ENCODE measurements around the gene UBXN7. TPM values are rescaled to one million over a fixed set of nuclear protein-coding genes. Genes with fewer than 3 reads are reported as not detected.

The UBXN7 gene
- total RNA-seq, 1 donor, result 21.0 TPM

- Histone ChIP-seq H3K27ac (ENCODE audit: low read depth, low read length) (no peak overlapping the region), H3K4me2 (ENCODE audit: insufficient read depth, low read length) (no peak overlapping the region), H3K27me3 (ENCODE audit: insufficient read depth, low read length) (no peaks in the 10 kb centered on the region), H3K4me3 (ENCODE audit: insufficient read depth, low read length) (no peak overlapping the region), H3K79me2 (ENCODE audit: insufficient read depth, low read length) (no peaks in the 10 kb centered on the region), H3K9me3 (ENCODE audit: low read depth, low read length) (no peaks in the 10 kb centered on the region), H4K20me1 (ENCODE audit: insufficient read depth, low read length) (no peaks in the 10 kb centered on the region), H3K36me3 (ENCODE audit: insufficient read depth, low read length) (peaks cover 10% of the 10 kb centered on the region), H3K4me1 (ENCODE audit: insufficient read depth, low read length) (no peaks in the 10 kb centered on the region), H2AFZ (ENCODE audit: low read length) (no peak overlapping the region)
- TF ChIP-seq CTCF (IDR thresholded peaks at IDR 0.05; ENCODE audit: extremely low read depth, low read depth, low read length), result no peak
- no peak for DNase-seq (ENCODE audit: insufficient read length, low spot score, missing footprints)
Measured at GRCh38 chr3:196298521-196298920, 133.7 kb downstream of the UBXN7 start.

Small RNA genes lying within 50 kb of the gene (small RNA-seq; reads per million reads assigned to genes)
- gene AC069257.2, result not detected
- not detected for gene AC083822.1
- not detected for gene AC117490.1
- gene RN7SL434P, result not detected
- not detected for gene RN7SL738P
- not detected for gene RNU6-1279P
- not detected for gene RNU6-910P

Other genes with a start within 250 kb of the UBXN7 start
- not detected in 2 replicates for gene ZDHHC19, start 221.0 kb downstream of the UBXN7 start, total RNA-seq
- gene SLC51A, start 215.9 kb downstream of the UBXN7 start, total RNA-seq, result not detected in 2 replicates
- 84.6 and 86.1 TPM in 2 replicates for gene PCYT1A, start 144.7 kb downstream of the UBXN7 start, total RNA-seq
- 10.5 and 10.9 TPM in 2 replicates for gene DYNLT2B, start 114.2 kb downstream of the UBXN7 start, total RNA-seq
- 0.36 and 0.59 TPM in 2 replicates for gene TM4SF19, start 94.0 kb downstream of the UBXN7 start, total RNA-seq
- gene RNF168, start 71.3 kb upstream of the UBXN7 start, total RNA-seq, result 21.7 and 24.8 TPM in 2 replicates
- gene SMCO1, start 82.9 kb upstream of the UBXN7 start, total RNA-seq, result not detected in 2 replicates
- 6.8 and 7.2 TPM in 2 replicates for gene WDR53, start 136.1 kb upstream of the UBXN7 start, total RNA-seq
- 8.0 TPM in 2 replicates for gene FBXO45, start 136.2 kb upstream of the UBXN7 start, total RNA-seq
- gene NRROS, start 207.3 kb upstream of the UBXN7 start, total RNA-seq, result 0.72 and 1.2 TPM in 2 replicates

All from osteoblast (primary cell).